ENCODE data around the gene OCIAD1.
A peak's percentile ranks its signal among the peaks of the same experiment; 100 is the strongest.
"Not testable (repeated sequence)": the region's sequence is repeated elsewhere in the genome, so short reads cannot be mapped to it uniquely, and the experiment has no call there.

OCIAD1 gene

GRCh38 chr4:48830706-48831531 is at the start of gene OCIAD1:
Gene OCIAD1 (plus strand): TSS chr4:48831088. CDS start chr4:48832625, 1,537 bp downstream.
- DNase-seq: peak; percentile 96

- DNase-seq: no peak
These were observed 48.9 kb upstream of the OCIAD1 start for GRCh38 chr4:48781968-48782367.

DNA sequence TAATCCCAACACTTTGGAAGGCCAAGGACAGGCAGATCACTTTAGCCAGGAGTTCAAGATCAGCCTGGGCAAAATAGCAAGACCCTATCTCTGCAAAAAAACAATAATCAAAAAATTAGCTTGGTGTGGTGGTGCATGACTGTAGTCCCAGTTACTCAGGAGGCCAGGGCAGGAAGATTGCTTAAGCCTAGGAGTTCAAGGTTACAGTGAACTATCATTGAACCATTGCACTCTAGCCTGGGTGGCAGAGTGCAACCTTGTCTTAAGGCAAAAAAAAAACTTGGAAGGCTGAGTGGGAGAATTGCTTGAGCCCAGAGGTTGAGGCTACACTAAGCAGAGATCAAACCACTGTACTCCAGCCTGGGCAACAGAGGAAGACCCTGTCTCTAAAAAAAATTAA is 45.6 kb upstream of the OCIAD1 start:
- DNase-seq: no peak

DNA sequence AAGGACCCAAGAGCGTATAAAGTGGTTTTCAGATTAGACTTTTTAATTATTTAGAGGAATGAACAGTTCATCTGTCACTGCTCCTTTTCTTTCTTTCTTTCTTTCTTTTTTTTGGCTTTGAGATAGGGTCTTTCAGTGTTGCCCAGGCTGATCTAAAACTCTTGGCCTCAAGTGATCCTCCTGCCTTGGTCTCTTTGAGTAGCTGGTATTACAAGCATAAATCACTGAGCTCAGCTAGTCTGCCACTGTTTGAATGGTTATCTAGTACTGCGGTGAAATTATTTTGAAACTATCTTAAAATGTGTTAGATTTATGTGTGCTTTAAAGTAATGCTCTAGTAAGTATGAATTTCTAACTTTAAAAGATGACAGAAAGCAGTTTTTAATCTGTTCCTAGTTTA is 44.3 kb upstream of the OCIAD1 start:
- no peak for DNase-seq

DNA sequence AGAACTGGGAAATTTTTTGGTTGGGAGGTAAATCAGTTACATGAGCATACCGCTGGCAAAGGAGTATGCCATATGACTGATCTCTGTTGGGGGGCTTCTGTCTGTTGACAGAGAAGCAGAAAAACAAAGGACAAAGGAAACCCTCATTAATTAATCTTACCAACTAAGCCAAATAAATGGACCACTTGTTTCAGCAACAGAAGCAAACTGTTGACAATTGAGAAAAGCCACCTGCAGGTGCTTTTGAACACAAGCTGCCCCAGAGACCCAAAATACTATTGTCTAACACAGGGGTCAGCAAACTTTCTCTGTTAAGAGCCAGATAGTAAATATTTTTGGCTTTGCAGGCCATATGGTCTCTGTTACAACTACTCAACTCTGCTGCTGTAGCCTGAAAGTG is 43.8 kb upstream of the OCIAD1 start:
- no peak for DNase-seq

DNA sequence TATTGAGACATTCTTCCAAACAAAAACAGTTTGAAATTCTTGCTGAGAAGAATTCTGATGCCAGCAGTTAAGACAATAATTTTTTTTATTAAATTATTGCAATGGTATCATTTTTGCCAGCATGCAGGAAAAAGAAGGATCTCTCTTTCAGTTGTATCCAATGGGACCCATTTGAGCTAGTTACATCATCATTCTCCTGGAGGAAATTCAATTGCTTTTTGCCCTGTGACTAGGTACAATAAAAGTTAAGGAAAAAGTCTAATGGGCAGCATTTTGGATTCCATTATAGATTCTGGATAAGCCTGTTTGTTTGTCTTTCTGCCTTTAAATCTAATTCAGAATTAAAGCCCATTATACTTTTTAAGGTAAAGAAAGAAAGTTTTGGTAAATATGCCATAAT is 40.3 kb upstream of the OCIAD1 start:
- no peak for DNase-seq

GRCh38 chr4:48791313-48791712 is 39.6 kb upstream of the OCIAD1 start:
- DNase-seq: no peak

DNA sequence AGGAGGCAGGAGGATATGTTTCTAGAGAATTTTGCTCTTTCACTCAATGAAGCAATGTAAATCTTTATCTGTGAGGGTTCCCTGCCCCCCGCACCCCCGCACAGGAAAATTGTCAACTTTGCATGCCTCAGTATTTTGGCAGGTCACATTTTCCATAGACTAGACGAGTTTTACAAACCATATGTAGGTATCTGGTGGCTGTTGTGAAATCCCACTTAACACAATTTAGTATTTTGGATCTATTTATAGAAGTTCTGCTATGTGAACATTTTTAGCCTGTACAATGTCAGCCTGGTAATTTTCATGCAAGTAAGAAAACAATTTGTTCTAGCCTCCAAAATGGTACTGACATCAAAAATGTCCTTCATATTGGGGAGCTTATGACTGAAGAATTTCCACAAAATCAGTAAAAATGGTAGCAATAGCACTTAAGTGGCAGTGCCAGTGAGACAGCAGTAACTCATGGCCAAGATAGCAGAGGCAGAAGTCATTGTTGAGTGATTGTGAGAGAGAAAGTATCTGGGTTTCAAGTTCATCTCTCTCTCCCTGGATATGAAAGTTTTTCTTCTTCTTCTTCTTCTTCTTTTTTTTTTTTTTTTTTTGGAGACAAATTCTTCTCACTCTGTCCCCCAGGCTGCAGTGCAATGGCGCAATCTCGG is 38.4 kb upstream of the OCIAD1 start:
- peak; percentile 17 for DNase-seq

DNA sequence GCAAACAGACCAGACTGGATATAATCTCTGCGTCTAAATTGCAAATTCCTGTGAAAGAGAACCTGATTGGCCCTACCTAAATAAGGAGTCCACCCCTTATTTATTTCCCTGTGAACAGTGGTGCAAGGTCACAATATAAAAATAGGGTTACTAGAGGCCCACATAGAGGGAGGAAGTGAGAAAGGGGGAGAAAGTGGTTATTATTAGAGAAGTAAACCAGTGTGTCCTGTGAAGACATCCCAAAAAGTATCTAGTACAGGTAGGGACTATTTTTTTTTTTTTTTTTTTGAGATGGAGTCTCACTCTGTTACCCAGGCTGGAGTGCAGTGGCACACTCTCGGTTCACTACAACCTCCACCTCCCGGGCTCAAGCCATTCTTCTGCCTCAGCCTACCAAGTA is 35.8 kb upstream of the OCIAD1 start:
- DNase-seq: no peak

GRCh38 chr4:48796191-48796926 is 34.5 kb upstream of the OCIAD1 start:
- no peak for DNase-seq

GRCh38 chr4:48796927-48797679 is 33.8 kb upstream of the OCIAD1 start:
- DNase-seq: no peak

- no peak for DNase-seq
These were observed 32.8 kb upstream of the OCIAD1 start for GRCh38 chr4:48798117-48798516.

DNA sequence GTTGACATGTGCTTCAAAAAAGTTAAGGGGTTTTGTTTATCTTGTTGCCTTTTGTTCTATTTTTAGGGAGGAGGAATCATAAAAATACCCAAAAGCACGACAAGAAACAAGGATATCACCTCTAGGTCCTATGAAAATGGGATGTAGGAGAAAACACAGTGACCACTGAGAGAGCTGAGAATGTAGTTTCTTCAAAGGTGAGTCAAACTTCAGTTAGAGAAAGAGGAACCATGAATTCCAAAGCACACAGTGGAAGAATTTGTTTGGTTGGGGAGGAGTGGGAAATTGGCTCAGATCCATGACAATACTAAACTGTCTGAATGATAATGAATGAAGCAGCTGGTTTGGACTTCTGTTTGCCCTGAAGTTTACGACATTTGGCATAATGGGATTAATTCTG is 31.7 kb upstream of the OCIAD1 start:
- no peak for DNase-seq

DNA sequence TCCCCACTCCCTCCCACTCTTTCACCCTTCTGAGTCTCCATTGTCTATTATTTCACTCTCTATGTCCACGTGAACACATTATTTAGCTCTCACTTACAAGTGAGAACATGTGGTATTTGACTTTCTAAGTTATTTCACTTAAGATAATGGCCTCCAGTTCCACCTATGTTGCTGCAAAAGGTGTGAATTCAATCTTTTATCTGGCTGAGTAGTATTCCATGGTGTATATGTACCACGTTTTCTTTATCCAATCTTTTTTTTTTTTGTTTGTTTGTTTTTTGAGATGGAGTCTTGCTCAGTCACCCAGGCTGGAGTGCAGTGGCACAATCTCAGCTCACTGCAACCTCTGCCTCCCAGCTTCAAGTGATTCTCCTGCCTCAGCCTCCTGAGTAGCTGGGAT is 30.7 kb upstream of the OCIAD1 start:
- DNase-seq: not testable (repeated sequence)

DNA sequence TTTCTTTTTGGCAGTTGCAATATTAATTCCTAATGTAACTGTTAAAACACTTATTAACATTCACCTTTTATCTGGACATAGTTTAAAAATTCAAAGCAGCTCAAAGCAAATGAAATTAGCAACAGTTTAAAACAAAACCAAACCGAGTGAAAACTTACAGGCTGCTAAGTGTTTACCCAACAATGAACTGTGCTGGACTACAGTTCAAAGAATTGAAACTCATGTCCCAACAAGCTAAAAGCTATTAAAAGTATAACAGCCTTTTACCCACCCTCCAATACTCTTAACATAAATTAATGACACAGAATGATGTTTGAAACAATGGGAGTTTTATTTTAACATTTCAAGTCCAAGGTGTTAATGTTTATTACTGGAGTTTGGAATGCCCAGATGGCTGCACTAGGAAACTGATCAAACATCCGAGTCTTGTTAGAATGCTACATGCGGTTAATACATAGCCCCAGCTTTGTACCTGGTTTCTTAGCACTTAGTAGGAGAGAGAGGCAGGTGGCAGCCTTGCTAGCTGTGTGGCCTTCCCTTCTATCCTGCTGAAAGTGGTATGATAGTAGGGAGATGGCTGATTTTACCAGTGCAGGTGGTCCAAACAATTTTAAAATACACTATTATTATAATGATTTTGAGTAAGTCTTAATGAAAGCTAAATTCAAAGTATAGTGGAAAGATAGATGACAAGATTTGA is 29.7 kb upstream of the OCIAD1 start:
- DNase-seq: no peak

DNA sequence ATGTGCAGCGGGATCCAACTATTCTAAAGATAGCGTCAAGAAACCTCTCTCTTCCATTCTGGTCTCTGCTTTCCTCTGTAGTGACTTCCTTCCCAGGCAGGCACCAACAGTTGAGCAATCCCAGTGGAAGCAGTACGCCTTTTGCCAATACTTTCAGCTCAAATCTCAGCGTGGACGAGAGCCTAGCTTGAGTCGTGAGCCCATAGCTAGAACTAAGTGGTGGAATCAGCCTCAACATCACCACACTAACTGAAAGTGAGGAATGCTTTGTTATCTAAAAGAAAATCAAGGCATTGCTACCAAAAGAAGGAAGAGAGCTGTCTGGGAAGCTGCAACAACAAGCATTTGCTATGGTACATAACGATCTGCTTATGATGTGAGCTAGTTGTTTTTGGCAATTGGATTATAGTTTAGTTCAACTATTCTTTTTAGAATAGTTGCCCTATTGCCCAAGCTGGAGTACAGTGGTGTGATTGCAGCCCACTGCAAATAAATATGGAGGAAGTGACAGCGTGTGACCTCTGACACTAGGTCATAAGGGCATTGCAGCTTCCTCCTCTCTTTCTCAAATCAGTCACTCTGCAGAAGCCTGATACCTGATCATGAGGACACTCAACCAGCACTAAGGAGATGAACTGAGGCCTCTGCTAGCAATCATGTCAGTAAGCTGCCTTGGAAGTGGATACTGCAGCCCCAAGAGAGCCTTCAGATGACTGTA is 26.1 kb upstream of the OCIAD1 start:
- no peak for DNase-seq

GRCh38 chr4:48812866-48813265 is 18.0 kb upstream of the OCIAD1 start:
- DNase-seq: no peak

GRCh38 chr4:48813964-48814363 is 16.9 kb upstream of the OCIAD1 start:
- no peak for DNase-seq

DNA sequence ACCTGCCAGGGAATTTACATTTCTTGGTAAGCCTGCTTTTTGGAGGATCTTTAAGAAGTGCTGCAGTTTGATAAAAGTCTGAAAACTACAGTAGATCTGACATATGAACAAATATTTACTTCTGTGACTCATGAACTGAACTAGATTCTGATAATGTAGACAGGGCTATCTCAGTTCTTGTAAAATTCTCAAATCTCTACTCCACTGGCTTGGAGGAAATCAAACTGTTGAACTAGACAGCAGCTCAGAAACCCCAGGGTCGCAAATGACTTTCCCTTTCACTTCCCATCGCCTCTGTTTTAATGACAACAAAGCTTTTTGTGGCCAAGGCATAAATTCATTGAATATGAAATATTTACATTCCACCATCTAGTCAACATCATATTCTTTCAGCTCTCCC is 15.4 kb upstream of the OCIAD1 start:
- no peak for DNase-seq

GRCh38 chr4:48816297-48816696 is 14.6 kb upstream of the OCIAD1 start:
- DNase-seq: not testable (repeated sequence)

DNA sequence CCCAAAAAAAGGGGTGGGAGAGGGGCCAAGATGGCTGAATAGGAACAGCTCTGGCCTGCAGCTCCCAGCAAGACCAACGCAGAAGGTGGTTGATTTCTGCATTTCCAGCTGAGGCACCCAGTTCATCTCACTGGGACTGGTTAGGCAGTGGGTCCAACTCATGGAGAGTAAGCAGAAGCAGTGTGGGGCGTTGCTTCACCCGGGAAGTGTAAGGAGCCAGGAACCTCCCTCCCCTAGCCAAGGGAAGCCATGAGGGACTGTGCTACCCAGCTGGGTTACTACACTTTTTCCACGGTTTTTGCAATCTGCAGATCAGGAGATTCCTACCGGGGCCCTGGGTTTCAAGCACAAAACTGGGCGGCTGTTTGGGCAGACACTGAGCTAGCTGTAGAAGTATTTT is 13.9 kb upstream of the OCIAD1 start:
- no peak for DNase-seq

- DNase-seq: not testable (repeated sequence)
These were observed 9.5 kb upstream of the OCIAD1 start for GRCh38 chr4:48821431-48821830.

Measured in stimulated activated CD4-positive, alpha-beta T cell treated with anti-CD3 and anti-CD28 coated beads, Interleukin-4, amount 100 ng/mL, for 24 hours (primary cell).